DOHH2 (cell line): Measurements from ENCODE around the gene PROM1.

Experiments
- EZH2phosphoT487 ChIP-seq: fragments of 200-600 bp; sonication (generic); IDR thresholded peaks from 2 replicates; pipeline ENCODE4 v1.6.1; 2017; ENCODE audit warnings: borderline replicate concordance, mild to moderate bottlenecking, antibody characterized with exemption, low read length, moderate library complexity, mixed read lengths
- TF ChIP-seq, protein P1 (sequence below): fragments of 200-600 bp; sonication (generic); IDR thresholded peaks from one replicate; pipeline ENCODE4 v1.5.1; 2014; ENCODE audit warnings: antibody characterized with exemption, mild to moderate bottlenecking, low read depth, low read length; ENCODE audit not compliant: poor library complexity, severe bottlenecking

DNA sequence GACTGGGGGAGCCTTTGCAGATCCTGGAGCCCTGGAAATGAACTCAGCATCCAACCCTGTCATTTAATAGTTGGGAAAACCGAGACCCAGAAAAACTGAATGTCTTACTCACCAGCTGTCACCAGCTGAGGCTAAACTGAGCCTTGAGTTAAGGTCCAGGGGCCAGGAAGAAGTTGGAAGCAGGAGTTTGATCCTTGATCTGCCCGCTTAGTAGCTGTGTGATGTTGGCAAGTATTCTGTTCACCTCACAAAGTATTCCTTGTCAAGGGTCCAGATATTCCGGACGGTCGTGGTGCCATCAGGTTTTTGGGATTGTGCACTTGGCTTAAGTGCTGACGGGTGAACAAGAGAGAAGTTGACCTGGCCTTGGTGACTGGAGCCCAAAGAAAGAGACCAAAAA is 30.7 kb upstream of the PROM1 start:
- TF ChIP-seq, protein P1, sequence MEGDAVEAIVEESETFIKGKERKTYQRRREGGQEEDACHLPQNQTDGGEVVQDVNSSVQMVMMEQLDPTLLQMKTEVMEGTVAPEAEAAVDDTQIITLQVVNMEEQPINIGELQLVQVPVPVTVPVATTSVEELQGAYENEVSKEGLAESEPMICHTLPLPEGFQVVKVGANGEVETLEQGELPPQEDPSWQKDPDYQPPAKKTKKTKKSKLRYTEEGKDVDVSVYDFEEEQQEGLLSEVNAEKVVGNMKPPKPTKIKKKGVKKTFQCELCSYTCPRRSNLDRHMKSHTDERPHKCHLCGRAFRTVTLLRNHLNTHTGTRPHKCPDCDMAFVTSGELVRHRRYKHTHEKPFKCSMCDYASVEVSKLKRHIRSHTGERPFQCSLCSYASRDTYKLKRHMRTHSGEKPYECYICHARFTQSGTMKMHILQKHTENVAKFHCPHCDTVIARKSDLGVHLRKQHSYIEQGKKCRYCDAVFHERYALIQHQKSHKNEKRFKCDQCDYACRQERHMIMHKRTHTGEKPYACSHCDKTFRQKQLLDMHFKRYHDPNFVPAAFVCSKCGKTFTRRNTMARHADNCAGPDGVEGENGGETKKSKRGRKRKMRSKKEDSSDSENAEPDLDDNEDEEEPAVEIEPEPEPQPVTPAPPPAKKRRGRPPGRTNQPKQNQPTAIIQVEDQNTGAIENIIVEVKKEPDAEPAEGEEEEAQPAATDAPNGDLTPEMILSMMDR, result no peak
- no peak for TF ChIP-seq EZH2phosphoT487
